HFF-Myc (cell line): ENCODE results near the gene HAX1.
A peak's percentile ranks its signal among the peaks of the same experiment; 100 is the strongest.
"Not testable (repeated sequence)": the region's sequence is repeated elsewhere in the genome, so short reads cannot be mapped to it uniquely, and the experiment has no call there.

Experiments
- DNase-seq: peaks from one replicate; pipeline ENCODE4 v3.0.0-alpha.2; 2011; ENCODE audit warnings: low read depth; ENCODE audit errors: extremely low read depth
- H3K4me3 ChIP-seq: replicated peaks from 2 replicates; pipeline ENCODE4 v1.5.1; 2011; ENCODE audit warnings: low read depth, mild to moderate bottlenecking, control low read depth, low read length
- CTCF ChIP-seq: IDR thresholded peaks from 2 replicates; pipeline ENCODE4 v1.5.1; 2012; ENCODE audit warnings: mild to moderate bottlenecking, low read depth, low read length, control low read depth; ENCODE audit errors: missing control alignments

HAX1 gene

DNA sequence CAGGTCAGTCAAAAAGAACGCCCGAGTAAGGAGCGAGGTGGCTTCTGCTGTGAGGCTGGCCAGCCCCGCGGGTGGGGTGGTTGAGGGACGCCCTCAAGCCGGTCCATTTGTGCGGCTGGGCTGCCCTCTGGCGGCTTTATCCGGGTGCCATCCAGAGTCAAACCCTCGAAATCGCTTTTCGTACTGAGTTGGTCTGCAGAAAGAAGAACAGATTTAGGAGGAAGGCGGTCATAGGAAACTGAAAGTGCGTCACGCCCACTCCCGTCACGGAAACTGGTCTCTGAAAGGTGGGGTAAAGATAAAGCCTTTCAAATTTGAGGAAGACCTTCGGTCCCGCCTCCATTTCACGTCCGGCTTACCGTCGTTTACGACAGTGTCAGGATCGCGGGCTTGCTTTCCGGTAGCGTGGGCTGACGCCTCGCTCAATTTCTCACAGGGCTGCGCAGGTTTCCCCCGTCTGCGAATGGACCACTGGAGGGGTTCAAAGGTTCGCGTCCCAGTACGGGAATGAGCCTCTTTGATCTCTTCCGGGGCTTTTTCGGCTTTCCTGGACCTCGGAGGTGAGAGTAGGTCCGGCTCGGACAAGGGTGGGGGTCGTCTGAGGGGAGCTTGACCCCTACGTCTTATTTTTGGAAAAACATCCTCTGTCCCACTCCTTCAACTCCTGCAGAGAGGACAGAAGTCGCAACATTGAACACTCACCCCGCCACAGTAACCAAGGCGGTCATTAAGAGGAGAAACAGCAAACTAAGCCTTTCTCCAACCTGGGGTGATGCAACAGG, at the start of gene HAX1:
HAX1 (plus strand) TSS at position 413 of the 782 bp plus-strand sequence; CDS start at position 508, 95 bp downstream.
- peak within 1 kb of the TSS; percentile 100 for H3K4me3 ChIP-seq
- DNase-seq, result peak; percentile 95
- peak; percentile 76 for TF ChIP-seq CTCF

GRCh38 chr1:154222918-154223317, 49.5 kb upstream of the HAX1 start:
- peak overlapping the region; percentile 95 for H3K4me3 ChIP-seq
- no peak for TF ChIP-seq CTCF
- DNase-seq, result no peak

GRCh38 chr1:154223621-154224020, 48.8 kb upstream of the HAX1 start:
- no peak for DNase-seq
- peak overlapping the region; percentile 95 for H3K4me3 ChIP-seq
- no peak for TF ChIP-seq CTCF

GRCh38 chr1:154225370-154225769, 47.1 kb upstream of the HAX1 start:
- no peak overlapping the region for H3K4me3 ChIP-seq
- TF ChIP-seq CTCF, result no peak
- DNase-seq, result no peak

GRCh38 chr1:154231112-154231511, 41.3 kb upstream of the HAX1 start:
- not testable (repeated sequence) for H3K4me3 ChIP-seq

DNA sequence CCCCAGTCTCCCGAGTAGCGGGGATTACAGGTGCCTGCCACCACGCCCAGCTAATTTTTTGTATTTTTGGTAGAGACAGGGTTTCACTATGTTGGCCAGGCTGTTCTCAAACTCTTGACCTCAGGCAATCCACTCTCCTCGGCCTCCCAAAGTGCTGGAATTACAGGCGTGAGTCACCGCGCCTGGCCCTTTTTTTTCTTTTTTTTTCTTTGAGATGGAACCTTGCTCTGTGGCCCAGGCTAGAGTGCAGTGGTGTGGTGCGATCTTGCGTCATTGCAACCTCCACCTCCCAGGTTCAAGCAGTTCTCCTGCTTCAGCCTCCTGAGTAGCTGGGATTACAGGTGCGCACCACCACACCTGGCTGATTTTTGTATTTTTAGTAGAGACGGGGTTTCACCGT, 39.3 kb upstream of the HAX1 start:
- H3K4me3 ChIP-seq, DNase-seq: not testable (repeated sequence)

More at GRCh38 chr1:154231112-154231511, 41.3 kb upstream of the HAX1 start:
- not testable (repeated sequence) for DNase-seq

- H3K4me3 ChIP-seq, result no peak overlapping the region
- DNase-seq, result no peak
- TF ChIP-seq CTCF, result no peak
These were observed 35.6 kb upstream of the HAX1 start for GRCh38 chr1:154236855-154237254.

DNA sequence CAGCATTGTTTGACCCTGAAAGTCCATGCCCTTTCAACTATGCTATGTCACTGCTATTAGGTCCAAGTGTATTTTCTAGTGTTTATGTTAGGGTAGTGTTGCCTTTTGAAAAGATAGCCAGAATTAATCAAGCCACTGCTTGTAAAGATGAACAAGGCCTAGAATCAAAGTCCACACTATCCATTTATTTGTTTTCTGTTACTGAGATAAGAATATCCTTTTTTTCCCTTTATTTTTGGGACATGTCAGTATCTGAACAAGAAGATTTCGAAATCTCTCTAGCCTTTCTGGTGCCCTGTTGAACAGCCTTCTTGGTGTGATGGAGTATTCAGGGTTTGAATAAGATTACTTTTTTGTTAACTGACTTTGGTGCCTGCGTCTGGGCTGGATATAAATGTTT, 35.0 kb upstream of the HAX1 start:
- no peak overlapping the region for H3K4me3 ChIP-seq
- TF ChIP-seq CTCF, result no peak
- no peak for DNase-seq
